HG03432 (cell line): ENCODE measurements around the gene FYN.

Source experiments
- ATAC-seq: cut with Tn5 transposase; IDR thresholded peaks from one replicate; pipeline ENCODE4 v1.9.1; 2021; ENCODE audit warnings: mild to moderate bottlenecking, moderate library complexity; ENCODE audit not compliant: unreplicated experiment

The FYN gene

GRCh38 chr6:111884068-111884467 lies 10.8 kb upstream of the FYN start:
- ATAC-seq = no peak

DNA sequence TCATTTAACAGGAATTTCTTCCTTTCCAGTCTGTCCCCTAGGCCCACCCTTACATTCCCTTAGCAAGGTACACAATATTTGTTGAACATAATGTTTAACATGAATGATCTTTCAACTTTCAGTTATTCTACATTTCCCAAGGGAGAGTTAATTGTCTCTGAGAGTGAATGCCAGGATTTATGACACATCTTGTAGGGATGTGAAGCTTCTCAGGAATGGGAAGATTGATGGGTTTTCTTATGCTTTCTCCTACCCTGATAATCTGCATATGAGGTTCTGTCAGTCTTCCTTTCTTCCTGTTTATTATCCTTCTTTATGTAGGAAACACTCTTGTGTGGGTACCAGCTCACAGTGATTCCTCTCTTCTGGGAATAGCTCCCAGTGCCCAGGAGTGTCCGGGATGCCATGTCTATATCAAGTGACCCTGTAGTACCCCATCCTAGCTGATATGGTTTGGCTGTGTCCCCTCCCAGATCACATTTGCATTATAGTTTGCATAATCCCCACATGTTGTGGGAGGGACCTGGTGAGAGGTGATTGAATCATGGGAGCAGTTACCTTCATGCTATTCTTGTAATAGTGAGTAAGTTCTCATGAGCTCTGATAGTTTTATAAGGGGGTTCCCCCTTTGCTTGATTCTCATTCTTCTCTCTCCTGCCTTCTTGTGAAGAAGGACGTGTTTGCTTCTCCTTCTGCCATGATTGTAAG lies 7.1 kb upstream of the FYN start:
- no peak for ATAC-seq

DNA sequence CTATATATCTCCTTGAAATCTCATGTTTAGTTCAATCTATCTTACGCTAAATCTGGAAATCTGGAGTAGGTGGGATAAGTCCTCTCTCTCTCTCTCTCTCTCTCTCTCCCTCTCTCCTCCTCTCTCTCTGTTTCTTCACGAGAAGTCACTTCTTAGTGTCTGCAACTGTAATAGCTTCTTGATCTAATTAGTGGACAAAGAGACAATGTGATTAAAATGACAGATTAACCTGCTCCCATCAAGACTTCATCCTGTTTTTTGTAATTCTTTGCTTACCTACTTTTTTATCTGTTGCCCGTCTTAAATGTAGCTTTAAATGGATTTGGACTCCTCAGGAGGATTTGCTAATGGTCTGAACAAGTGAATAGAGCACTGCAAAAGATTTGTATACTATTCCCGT lies 2.5 kb upstream of the FYN start:
- no peak for ATAC-seq

- ATAC-seq = no peak
These were observed 768 bp upstream of the FYN start for GRCh38 chr6:111874025-111874415.

- ATAC-seq = peak; percentile 23
These were observed 663 bp downstream of the FYN start for GRCh38 chr6:111872401-111873177.

DNA sequence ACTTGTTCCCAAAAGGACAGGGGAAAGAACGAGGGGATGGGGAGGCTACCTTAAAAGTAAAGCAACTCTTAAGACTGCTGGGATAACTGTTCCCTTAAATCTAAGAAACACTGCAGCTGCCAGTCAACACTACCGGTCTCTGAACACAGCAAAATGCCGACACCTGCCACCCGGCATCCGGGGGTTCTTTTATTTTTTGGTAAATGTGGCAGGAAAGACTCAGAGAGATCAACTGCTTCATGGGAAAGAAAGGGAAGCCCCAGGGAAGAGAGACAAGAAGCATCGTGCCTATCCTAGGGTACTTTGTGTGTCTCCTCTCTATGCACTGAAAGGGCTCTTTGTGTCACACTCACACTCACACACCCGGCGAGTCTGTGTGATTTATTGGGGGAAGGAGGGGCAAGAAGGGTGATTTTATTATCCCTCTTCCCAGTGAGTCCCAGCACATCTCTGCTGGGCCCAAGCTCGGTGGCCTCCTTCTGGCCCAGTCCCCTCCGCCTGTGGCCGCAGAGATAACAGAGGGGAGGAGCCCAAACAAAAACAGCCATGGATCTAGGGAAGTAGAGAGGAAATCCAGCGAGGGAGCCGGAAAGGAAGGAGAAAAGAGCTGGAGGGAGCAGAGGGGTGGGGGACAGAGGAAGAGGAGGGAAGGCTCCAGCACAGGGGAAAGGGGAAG lies 1.4 kb downstream of the FYN start:
- ATAC-seq = no peak

DNA sequence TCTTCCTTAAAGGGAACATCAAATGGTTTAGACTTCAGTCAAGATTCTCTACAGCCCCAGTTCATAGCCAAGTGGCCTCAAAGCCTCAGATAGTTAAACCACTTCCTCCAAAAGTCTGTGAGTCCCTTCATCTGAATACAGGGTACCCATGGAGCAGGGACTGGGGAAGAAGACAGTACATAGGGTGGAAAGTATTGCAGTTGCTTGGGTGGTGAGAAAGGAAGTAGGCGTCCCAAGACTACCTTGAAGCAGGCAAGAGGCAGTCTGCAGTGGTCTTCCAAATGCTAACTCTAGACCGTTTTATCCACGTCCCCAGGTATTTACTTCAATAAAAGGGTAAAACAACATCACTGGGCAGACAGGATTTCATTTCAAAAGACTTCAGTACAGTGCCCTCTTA lies 2.0 kb downstream of the FYN start:
- no peak for ATAC-seq

GRCh38 chr6:111870742-111871064 lies 2.5 kb downstream of the FYN start:
- ATAC-seq = no peak

- ATAC-seq = no peak
These were observed 3.1 kb downstream of the FYN start for GRCh38 chr6:111870051-111870741.

DNA sequence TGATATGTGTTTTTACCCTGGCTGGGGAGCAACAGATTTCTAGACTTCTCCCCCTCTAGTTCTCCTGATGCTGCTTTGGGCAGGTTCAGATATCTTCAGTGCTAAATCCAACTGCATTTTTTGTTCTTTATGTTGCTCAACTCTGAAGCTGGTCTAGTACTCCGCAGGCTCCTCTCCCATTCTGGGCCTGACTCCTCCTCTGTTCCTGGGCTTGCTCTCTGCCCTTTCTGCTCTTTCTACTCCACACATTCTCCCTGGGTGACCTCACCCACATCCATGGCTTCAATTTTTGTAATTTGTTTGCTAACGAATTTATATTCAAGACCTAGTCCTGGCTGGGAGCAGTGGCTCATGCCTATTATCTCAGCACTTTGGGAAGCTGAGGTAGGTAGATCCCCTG lies 6.4 kb downstream of the FYN start:
- no peak for ATAC-seq

GRCh38 chr6:111865909-111866546 lies 7.2 kb downstream of the FYN start:
- no peak for ATAC-seq

- ATAC-seq = no peak
These were observed 8.1 kb downstream of the FYN start for GRCh38 chr6:111865049-111865585.

GRCh38 chr6:111864138-111865048 lies 8.9 kb downstream of the FYN start:
- no peak for ATAC-seq

- ATAC-seq = no peak
These were observed 10.5 kb downstream of the FYN start for GRCh38 chr6:111862741-111863140.

GRCh38 chr6:111862314-111862713 lies 10.9 kb downstream of the FYN start:
- no peak for ATAC-seq

- no peak for ATAC-seq
These were observed 11.8 kb downstream of the FYN start for GRCh38 chr6:111861431-111861885.

DNA sequence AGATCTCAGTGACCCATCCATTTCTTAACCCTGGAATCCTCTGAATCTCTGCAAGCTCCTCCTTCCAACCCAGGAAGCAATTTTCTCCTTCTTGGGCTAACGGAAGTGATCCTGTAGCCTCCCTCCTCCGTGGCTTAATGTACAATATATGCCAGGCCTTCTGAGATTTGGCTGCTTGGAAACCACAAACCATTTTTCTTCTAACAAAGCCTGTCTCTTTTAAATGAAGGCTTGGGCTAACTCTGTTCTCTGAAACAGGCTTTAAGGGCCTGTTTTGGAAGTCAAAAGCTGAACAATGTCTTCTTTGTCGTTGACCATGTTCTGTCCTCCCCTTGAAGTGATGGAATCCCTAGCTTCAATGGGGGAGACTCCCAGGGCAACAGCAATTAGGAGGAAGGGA lies 14.9 kb downstream of the FYN start:
- no peak for ATAC-seq

- no peak for ATAC-seq
These were observed 15.4 kb downstream of the FYN start for GRCh38 chr6:111857674-111858337.

DNA sequence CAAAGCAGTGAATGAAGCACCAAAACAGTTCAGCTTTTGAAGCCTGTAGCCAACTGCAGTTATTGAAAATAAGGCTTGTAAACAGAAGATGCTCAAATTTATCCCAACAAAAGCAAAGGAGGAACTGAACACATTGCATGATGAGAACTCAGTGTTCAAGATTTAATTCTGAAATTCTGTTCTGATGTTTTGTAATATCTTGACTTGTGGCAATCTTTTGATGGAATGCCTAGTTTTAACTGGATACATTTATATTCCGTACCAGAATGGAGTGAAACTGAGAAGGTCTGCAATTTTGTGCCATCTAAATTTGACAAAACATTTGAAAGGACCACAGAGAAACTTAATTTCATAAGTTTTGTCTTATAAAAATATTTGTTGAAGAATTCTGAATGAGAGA lies 17.5 kb downstream of the FYN start:
- no peak for ATAC-seq
